Body of pancreas (tissue), 4 donors: ENCODE results near the gene TMEM154.

Source experiments
- CTCF ChIP-seq, 7 experiments: fragments of 450-650 bp in 4 of 7; fragments of 200-600 bp in 3 of 7; sonication (generic) in 3 of 7; IDR thresholded peaks; one replicate each; pipeline ENCODE4 v1.5.1; 2016 to 2019; ENCODE audit warnings: antibody characterized with exemption in 7 of 7
- POLR2A ChIP-seq, 3 donors: fragments of 450-650 bp; IDR thresholded peaks; one replicate each; pipeline ENCODE4 v1.6.1; 2016; ENCODE audit warnings: antibody characterized with exemption in 3 of 3, mild to moderate bottlenecking in 2 of 3

- no peak for TF ChIP-seq CTCF (IDR thresholded peaks at IDR 0.05)
- TF ChIP-seq POLR2A (IDR thresholded peaks at IDR 0.05) = no peak
Observed at GRCh38 chr4:152634110-152634760, 45.6 kb downstream of the TMEM154 start.
